HG03558 (cell line): ENCODE results near the gene TLN1.

Experiments used
- ATAC-seq: cut with Tn5 transposase; IDR thresholded peaks from one replicate; pipeline ENCODE4 v1.9.1; 2021; ENCODE audit warnings: moderate number of reproducible peaks; ENCODE audit not compliant: unreplicated experiment; ENCODE audit errors: extremely low read depth

TLN1 gene

DNA sequence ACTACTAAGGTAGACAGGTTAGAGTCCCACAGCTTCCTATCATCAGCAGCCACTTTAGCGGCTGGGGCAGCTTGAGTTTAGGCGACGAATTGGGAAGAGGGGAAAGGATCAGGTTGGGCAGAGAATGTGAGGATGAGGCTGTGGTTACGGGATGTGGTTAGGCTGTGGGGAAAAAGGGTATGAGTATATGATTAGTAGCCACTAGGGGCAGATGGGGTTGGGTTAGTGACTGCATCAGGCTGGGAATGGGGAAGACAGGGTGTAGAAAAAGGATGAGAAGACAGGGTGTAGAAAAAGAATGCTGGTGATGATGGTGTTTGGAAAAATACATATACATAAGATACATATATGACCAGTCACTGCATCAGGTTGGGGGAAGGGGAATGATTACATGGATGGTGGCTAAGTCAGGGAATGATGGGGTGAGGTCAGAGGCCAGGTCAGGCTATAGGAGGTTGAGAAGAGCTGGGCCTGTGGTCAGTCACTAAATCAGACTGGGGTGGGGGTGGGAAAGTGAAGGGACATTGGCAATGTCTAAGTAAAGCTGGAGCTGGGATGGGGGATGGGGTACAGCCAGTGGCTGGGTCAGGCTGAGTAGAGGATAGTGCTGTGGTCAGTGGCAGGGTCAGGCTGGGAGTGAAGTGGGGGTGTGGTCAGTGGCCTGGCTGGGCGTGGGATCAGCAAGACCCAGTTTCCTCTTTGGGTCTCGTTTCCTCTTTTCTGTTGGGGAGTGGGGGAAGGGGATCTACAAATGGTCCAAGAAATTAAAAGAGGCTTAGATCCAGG lies 2.1 kb downstream of the TLN1 start:
- ATAC-seq: no peak

DNA sequence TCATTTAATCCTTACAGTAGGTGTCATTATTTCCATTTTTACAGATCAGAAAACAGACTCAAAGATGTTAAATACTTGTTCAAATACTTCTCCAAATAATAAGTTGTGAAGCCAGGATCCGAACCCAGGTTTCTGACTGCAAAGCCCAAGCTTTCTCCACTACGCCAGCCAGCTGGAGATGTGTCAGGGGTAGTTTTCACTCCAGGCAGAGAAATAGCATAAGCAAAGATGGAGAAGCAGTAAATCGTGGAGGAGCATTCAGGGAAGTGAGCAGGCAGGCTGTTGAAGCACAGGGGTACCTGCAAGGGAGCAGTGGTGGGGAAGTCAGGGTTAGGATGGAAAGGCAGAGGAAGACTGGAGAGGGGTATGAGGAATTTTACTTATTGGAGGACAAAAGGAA lies 2.9 kb downstream of the TLN1 start:
- no peak for ATAC-seq

DNA sequence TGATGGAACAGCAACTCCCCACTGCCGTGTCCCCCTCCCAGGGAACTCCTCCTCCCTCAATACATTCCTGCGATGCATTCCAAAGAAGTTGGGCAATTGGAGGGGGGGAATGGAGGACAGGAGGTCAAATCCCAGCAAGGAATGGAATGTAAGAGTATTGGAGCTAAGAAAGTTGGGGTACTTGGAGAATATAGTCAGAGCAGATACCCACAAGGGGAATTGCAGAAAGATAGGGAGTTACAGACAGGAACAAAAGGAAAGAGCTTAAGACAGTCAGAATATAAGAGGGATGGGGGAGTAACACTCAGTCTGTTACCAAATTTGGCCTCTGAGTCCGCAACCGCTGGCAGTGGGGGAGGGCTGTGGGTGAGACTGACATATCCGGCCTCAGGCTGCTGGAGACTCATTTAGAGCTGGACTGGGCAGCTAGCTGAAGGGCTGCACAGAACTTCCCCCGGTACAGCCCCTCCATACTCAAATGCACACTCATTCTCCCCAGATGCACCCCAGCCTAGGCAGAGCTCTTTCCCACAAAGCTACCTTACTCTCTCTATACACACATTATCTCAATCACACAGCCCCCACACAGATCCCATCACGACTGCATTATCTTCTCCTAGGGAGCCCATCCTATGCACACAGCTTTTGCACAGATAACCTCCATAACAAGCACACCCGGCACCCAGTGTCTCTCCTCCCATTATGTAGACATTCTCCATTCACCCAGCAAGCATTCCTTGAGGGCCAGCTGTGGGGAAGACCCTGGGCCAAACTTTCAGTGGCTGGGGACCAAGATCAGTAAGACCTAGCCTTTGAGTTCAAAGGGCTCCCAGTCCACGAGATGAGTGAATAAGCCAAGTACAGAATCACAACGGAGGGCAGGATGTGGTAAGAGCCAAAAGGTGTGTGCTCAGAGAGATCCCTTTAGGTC lies 3.7 kb downstream of the TLN1 start:
- ATAC-seq: no peak

DNA sequence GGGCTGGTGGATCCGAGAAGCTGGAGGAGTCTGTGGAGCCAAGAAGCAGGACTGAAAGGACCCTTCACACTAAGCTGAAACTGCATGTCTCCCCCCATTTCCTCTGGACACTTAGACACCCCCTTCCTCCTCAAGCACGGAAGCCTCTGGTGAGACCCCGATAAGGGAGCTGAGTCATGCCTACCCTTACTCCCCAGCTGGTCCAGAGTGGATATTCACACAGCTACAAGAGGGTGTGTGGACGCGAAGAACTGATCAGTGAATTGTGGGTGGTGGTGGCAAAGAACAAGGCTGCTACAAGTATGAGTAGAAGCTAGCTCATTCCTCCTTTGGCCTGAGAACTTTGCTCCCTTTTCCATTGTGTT lies 4.3 kb downstream of the TLN1 start:
- ATAC-seq: no peak

DNA sequence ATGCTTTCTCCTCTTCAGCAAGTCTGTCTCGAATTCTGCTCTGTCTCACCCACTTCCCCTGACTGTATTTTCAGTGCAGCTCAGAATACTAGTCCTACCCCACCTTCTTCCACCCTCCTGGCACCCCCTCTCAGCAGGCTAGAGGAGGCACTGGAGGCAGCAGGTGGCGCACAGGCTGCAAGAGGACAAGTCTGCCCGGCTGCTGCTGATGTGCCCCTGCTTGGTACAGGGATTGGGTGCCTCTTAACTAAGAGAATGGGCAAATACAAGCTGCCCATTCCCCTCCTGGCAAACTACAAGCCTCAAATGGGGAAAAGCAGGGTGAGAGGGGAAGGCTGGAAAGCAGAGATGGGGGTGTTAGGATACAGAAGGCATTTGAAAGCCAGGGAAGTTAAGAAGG lies 5.1 kb downstream of the TLN1 start:
- ATAC-seq: no peak

DNA sequence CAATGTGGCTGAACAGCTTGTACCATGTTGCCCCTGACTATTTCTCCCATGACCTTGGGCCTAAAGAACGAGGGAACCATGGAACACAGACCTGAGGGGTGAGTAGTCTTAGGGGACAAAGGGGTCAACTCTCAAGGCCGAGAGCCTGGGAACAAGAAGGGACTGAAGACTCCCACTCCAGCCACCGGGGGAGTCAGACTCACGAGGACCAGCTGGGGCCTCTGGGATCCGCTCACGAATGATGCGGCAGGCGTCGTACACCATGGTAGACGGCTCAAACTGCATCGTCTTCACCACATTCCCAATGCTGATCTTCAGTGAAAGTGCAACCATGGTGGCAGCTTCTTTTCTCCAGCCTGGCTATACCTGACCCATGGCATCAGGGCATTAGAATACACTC lies 6.6 kb downstream of the TLN1 start:
- no peak for ATAC-seq

DNA sequence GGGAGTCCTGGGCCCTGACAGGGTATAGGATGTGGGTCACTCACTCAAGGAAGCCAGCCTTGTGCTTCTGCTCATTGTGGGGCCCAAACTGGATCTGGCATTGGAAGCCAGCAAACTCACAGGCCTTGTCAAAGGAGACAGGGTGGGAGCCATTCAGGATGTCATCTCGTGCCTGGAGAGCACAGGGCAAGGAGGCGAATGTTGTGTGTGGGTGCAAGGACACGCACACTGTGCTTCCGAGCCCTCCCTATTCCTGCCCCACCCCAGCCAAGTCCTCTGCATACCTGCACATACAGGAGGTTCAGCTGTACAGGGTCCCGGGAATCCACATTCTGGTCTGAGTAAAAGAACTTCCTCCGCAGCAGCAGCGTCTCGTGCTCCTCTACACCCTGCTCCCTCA lies 8.1 kb downstream of the TLN1 start:
- no peak for ATAC-seq

DNA sequence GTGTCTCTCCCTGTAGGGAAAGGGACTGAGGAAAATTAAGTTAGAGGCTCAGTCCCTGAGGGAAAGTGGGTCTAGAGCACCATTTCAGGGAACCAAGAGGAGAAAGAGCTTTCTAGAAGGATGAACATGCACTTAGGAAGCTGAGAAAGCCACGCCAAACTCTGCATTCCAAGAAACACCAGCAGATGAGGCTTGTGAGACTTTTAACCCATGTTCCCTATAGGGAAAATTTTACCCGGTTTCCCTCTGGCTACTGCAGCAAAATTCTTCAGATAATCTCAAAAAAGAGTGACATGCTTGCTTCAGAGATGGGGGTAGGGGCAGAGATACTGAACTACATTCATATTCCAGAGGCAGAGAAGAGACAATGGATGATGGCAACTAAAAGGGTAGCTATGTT lies 8.6 kb downstream of the TLN1 start:
- no peak for ATAC-seq

DNA sequence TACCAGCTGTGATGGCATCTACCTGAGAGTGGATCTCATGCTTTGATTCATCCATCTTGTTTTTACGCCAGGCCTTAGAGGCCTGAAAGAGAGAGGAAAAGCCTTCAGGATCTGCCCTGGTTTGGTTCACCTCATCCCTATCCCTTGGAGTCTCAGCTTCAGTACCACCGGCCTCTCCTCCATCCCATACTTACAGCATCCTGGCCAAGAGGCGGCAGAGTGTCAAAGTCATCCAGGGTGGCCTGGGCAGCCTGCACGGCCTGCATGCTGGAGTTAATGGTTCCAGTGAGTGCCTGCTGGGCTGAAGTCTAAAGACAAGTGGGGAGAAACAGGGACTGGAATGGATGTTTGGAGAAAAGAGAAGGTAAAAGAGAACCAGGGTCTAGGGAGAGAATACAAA lies 12.4 kb downstream of the TLN1 start:
- ATAC-seq: no peak

DNA sequence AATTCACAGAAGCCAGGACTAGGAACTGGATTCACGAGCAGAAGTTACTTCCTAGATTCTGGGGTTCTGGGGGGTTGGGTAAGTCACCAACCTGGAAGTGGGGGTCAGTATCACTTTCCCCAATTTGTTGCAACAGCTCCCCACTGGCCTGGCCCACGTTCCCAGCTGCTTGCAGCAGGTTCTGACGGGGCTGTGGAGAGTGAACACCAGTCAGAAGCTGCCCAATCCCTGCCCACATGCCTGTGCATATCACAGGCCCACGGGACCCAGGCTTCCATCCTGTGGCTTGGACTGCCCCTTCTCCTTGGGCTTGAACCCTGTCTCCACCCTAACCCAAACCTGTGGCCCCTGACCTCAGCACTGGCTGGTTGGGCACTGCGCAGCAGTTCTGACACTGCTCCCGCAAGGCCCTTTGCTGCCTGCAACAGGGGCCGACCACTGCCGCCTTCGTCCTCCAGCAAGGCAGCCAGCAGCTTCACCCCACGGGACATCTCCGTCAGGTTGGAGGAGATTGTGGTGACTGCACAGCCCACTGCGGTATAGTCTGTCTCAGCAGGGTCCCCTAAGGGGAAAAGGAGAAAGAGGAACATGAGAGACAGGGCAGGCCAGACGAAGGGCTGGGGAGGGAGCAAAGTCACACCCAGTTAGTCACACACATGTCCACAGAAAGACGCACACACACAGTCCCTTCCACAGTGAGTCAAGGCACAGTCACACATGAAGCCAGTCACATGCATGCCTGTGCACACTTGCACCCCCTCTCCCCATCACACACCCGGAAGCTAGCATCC lies 13.1 kb downstream of the TLN1 start:
- no peak for ATAC-seq

DNA sequence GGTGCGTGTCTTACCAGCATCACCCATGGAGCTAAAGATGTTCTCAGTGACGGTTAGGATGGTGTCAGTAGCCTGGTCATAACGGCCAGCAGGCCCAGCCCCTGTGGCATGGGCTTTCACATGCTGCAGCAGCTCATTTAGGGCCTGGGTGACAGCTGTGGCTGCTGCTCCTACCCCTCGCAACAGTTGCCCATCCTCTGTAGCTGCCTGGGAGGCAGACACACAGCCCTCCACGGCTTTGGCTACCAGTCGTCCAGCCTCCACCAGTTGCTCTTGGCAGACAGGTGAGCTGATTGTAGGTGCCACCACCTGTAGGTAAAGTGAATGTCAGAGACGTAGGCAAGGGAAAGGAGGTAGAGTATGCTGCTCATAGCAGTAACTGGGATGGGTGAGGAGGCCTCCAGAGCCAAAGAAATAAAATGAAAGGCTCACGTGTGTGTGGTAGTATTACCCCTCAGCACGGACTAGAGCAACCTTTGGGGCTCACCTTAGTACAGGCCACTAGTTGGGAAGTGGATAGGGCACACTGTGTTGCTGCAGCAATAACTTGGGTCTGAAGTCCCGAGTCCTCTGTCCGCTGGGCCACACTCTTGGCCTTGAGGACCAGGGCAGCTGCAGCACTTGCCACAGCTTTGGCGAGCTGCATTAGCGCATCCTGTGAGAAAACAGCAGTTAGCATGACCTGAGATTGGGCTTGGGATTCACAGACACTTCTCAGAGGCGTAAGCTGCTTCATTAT lies 14.7 kb downstream of the TLN1 start:
- no peak for ATAC-seq

DNA sequence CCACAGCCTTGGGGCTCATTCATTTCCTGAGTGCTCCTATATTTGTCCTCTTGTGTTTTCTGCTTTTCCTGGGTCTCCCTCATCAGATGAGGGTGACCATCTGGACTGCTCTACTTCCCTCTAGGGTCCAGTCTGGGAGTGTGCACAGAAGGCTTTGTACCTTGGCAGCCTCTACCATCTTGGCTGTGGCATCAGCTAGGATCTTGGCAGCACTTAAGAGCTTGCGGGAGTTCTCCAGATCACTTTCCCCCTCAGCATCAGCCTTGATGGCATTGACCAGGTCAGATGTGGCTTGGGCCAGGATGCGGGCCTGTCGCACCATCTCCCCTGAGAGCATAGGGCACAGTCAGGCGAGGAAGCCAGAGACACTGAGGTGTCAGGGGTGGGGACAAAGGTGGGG lies 15.8 kb downstream of the TLN1 start:
- no peak for ATAC-seq

DNA sequence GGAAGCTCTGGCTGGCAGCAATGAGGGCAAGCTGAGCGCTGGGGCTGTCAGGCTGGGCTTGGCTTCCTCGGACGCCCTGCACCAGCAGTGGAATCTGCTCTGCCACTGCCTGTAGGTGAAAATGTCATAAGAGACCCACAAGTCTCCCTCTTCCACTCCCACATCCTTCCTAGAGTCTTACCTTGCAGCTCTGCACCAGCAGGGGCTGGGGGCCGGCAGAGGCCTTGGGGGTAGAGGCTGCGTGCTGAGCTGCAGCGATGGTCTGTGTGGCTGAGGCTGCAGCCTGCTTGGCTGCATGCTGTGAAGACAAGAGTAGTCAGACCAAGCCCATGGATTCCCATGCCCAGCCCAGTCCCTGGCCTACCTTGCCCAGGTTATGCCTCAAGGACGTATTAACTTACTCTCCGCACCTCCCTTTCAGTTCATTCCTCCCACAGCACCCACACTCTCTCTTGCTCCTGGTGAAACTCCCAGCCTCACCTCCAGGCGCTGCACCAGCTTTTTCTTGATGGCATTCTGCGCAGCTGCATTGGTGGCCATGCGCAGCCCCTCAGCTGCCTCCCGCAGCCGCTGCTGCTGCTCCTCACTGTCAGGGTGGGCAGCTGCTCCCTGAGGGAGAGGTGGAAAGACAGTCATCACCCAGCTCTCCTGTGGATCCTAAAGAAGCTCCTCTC lies 17.3 kb downstream of the TLN1 start:
- no peak for ATAC-seq

DNA sequence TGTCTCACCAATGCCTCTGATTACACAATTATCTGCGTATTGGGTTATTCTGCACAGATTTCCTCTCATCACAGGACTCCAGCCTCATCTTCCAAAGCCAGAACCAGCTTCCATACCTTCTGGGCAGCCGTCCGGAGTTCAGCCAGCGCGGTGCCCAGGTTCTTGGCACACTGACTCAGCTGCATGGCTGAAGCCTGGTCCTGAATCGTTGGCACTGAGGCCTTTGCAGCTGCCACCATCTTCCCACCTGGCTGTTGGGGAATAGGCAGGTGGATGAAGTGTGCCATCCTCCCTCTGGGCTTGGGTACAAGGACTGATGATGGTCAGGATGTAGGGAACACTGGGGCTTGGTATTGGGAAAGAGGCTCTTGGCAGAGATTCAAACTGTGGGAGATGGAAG lies 17.9 kb downstream of the TLN1 start:
- no peak for ATAC-seq

DNA sequence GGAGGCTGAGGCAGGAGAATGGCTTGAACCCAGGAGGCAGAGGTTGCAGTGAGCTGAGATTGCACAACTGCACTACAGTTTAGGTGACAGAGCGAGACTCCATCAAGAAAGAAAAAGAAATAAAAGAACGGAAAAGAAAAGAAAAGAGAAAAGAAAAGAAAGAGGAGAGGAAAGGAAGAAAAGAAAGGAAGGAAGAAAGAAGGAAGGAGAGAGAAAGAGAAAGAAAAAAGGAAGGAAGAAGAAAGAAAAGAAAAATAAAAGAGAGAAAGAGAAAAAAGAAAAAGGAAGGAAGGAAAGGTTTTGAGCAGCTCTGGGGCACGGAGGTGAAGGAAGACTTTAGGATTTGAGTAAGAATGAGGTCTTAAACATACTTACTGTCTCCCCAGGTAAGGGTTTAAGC lies 18.4 kb downstream of the TLN1 start:
- no peak for ATAC-seq

DNA sequence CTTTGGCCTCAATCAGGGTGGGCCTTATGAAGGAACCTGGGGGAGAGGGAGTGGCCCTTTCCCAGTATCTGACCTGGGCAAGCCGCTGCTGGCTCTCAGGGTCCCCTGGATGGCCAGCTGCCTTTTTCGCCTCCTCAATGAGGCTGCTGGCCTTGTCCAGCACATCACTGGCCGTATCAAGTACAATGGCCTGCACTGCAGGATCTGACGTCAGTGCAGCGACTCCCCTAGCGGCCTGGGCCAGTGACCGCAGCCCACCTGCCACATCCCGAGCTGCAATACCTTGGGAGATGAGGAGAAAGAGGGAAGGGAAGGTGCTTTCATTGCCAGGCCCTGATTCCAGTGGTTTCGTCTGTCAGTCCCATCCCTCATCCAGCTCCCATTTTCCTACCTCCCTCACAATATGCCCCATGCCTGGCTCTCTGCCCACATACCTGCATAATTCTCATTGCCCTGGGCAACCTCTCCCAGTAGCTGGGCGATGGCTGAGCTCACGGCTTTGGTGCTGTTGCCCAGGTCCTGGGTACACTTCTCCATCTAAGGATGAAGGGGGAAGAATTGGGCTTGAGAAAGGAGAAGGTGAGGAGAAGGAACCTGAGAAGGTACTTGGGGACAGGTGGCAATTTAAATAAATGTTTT lies 19.1 kb downstream of the TLN1 start:
- no peak for ATAC-seq

DNA sequence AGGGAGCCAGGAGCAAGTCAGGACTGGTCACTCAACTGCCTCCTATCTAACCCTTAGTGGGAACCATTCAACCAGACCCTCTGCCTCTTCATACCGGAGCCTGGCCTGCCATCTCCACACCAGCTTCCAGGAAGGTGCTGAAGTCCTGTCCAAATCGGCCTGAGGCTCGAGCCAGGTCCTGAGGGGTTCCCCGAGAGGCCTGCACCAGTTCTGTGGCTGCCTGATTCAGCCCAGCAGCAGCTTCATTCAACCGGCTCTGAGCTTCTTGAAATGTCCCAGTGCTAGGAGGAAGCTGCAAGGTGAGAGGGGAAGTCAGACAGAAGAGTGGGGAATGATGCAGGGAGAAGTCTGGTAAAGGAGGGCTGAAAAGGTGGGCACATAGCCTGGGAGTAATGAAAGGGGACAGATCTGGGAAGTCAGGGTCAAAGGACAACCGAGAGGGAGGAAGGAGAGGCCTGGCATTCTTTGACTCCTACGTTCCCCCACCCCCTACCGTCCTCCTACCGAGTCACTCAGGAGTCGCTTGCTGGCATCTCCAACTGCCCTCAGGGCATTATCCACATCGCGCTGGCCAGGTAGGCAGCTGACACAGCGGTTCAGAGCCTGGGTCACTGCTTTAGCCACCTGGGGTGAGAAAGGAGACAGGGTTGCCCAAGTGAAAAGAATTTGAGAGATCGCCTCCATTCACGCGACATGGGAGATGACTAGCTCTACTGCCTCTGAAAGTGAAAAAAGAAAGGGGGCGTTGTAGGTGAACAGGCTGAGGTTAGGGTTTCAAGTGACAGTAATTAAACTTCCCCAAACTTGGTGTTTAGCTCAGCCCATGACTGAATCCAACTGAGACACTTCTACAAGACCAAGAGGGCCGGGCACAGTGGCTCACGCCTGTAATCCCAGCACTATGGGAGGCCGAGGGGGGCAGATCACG lies 20.2 kb downstream of the TLN1 start:
- no peak for ATAC-seq

DNA sequence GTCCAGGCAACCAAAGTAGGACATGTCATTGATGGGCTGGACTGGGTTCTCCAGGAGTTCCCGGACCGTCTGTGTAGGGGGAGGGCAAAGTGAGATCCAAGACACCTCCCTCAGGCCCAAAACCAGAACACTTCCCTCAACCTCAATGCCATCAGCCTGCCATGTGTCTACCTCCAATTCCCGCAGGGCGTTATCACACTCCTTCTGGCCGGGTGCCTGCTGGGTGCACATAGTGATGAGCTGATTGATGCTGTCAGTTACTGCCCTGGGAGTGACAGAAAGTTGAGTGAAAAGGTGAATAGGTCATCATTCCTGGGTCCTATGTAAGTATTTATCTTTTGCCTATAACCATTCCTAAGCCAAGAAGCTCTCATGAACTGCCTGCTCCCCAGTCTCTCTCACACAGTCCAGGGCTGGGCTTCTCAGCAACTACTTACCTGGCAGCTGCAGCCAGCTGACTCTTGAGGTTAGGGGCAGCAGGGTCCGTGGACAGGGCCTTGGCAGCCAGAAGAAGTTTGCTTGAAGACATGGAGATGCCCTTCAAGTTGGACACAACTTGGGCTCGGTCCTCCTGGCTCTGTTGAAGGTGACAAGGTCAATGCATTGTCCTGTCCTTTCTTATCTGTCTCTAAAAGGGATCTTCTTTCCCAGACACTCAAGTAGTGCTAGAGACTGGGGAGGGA lies 21.0 kb downstream of the TLN1 start:
- ATAC-seq: no peak
